GM18507 (cell line): ENCODE results near the gene ENPP1.

Experiments
- DNase-seq: peaks from one replicate; pipeline ENCODE4 v3.0.0; 2011; ENCODE audit warnings: low read depth; ENCODE audit not compliant: insufficient read length; ENCODE audit errors: extremely low spot score
- FAIRE-seq: peaks from 2 replicates; lab custom pipeline; 2011; peaks lifted over from hg19 to GRCh38; lab: Jason Lieb, UNC

Gene ENPP1

DNA sequence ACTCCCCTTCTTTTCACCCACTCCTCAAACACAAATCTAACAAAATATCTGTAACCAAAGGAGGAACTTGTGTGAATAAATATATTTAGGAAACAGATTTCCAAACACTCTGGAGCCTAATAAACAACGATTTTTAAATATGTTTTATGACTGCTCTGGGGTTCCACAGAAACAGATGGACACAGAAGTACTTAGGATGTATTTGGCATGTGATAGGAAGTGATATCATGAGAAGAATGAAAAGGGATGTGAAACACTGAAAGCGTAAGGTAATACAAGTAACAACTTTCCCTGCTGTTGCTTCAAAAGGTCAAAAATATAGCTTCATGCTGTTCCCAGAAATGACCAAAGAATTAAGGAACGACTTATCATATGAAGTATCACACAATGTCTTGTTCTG, 26.1 kb upstream of the ENPP1 start:
- FAIRE-seq (no peak), DNase-seq (no peak)

DNA sequence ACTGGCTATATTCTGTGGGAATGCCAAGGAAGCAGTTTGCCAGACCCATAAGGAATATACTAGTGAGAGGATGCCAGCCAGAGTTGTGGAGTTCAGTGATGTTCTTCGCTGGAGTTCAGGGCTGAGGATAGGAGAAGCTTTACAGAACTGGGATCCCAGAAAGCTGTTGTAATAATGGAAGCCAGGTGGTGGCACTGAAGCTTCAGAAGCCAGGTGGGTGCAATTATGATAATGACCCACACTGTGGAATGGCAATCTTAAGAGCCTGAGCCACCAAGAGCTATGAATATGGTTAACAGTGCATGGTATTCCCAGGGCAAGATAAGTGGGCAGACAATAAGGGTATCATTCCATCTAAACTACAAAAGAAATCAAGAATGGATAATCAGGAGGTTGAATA, 25.1 kb upstream of the ENPP1 start:
- DNase-seq (no peak), FAIRE-seq (no peak)

DNA sequence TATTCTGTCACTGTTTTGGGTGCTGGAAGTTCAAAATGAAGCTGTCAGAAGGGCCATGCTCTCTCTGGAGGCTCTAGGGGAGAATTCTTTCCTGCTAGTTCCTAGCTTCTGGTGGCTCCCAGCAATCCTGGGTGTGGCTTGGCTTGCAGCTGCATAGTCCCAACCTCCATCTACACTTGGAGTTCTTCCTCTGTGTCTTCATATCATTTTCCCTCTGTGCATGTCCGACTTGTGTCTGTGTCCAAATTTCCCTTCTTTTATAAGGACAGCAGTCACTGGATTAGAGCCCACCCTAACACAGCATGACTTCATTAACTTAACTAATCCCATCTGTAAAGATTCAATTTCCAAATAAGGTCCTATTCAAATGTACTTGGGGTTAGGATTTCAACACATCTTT, 23.3 kb upstream of the ENPP1 start:
- no peak for FAIRE-seq
- no peak for DNase-seq

DNA sequence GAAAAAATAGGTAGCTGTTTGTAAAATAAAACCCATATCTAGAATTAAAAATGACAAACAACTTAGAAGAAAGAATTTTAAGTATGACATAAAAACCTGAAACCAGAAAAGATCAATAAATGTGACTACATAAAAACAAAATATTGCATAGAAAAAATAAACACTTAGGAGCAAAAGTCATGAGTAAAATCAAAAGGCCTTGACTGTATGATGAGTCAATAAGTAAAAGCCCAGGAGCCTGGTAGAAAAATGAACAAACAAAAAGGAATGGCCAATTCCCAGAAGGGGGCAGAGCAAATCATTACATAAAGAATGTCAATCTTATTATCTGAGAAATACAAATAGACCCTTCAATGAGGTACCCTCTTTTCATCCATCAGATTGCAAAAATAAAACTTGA, 20.7 kb upstream of the ENPP1 start:
- FAIRE-seq (no peak), DNase-seq (no peak)

DNA sequence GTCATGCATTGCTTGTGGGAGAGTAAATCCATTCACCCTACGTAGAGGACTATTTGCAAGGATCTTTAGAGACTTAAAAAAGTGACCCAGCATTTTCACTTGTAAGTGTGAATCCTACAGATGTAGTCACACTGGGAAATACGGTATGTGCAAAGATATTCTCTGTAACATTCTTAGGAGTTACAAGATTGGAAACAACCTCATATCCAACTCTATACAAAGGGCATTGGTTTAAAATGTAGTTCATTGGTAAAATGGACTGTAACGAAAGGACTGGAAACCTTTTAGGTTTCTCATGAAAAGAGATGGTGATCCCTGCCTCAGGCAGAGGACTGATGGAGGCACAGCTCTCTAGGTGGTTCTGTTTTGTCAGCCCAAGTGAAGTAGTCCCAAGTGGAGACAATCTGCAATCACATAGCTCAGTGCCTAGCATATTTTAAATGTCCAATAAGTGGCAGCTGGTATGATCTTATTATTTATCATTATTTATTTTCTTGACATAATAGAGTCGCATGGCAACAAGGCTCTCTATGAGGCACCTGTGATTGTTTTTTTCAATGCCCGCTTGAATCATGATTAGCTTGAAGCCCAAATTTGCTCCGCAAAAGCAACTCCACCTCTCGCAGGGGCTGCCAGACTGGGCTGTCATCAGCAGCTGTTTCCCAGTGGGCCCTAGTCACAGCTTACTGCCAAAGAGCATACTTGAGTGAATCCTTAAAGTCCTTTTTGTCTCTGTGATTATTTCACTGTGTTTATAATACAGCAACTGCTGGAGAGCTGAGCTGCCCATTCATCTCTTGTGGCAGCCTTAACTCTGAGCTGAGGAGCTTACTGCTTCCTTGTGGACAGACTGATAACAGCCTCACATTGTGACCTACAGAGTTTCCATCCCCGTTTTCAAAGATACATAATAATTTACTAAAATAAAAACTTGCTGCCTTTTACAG, 19.8 kb upstream of the ENPP1 start:
- no peak for FAIRE-seq
- DNase-seq: no peak

DNA sequence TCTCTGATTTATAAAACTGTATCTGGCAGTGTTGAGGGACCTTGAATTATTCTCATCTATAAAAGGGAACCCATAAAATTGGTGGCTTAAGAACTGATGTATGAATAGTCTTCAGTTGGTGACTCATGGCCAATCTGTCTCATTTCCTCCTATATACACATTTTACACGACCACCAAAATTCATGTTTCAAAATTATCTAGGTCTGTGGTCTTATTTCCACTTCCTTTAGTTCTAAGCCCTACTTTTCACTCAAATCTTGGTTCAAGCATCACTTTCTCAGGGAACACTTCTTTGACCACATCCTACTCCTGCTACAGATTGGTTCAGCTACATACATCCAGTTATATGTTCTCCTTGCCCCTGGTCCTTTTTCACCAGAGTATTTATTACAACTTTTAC, 18.6 kb upstream of the ENPP1 start:
- no peak for DNase-seq
- FAIRE-seq: no peak

DNA sequence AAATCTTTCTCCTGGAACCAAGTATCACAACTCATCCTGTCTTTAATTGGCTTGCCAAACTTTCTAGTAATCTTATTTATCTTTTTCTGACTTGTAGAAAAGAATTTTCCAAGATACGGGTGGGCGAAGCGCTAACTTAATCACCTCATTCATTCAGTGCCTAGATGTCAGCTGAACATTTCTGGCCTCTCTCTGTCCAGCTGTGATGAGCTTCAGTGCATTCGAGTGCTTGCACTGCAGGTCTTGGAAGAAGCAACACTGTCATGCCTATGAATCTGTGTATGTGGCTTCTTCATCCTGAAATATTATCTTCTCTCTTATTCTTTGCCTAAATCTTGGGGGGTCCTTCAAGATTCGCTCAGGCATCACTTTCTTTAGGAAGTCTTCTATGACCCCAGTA, 16.3 kb upstream of the ENPP1 start:
- DNase-seq: no peak

DNA sequence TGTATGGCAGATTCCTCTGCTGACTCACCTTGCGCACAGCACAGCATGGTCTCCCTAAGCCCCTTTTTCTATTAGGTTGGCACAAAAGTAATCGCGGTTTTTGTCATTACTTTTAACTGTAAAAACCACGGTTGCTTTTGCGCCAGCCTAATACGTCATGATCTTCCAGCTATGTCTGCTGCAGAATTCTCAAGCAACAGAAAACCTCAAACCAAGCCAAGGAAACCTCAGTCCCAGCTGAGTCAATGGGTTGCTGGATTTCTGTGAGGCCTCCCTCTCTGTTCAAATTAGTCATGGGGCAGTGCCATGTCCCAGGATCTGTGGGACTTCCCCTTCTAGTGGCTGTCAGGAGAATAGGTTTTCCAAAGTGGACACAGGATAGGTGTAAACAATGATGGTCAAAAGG, 15.7 kb upstream of the ENPP1 start:
- no peak for FAIRE-seq
- no peak for DNase-seq

More for the DNA sequence above, 16.3 kb upstream of the ENPP1 start:
- FAIRE-seq: no peak

DNA sequence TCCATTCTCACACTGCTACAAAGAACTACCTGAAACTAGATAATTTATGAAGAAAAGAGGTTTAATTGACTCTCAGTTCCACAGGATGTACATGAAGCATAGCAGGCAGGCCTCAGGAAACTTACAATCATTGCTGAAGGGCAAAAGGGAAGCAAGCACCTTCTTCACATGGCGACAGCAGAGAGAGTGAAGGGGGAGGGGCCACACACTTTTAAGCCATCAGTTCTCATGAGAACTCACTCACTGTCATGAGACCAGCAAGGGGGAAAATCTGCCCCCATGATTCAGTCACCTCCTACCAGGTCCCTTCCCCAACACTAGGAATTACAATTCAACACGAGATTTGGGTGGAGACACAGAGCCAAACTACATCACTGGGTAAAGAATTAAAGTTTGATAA, 12.5 kb upstream of the ENPP1 start:
- DNase-seq: no peak
- FAIRE-seq: no peak

DNA sequence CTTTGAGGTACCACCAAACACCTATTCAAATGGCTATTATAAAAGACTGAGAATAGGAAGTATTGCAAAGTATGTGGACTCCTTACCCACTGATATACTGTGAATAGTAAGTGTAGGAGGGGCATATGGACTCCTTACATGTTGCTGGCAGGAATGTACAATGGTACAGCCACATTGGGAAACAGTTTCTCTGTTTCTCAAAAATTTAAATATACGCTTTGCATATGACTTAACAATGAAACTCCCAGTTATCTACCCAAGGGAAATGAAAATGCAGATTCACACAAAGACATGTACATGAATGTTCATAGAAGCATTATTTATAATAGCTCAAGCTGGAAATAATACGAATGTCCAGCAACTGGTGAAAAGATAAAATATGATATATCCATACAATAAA, 5.5 kb upstream of the ENPP1 start:
- DNase-seq: no peak
- FAIRE-seq: no peak

DNA sequence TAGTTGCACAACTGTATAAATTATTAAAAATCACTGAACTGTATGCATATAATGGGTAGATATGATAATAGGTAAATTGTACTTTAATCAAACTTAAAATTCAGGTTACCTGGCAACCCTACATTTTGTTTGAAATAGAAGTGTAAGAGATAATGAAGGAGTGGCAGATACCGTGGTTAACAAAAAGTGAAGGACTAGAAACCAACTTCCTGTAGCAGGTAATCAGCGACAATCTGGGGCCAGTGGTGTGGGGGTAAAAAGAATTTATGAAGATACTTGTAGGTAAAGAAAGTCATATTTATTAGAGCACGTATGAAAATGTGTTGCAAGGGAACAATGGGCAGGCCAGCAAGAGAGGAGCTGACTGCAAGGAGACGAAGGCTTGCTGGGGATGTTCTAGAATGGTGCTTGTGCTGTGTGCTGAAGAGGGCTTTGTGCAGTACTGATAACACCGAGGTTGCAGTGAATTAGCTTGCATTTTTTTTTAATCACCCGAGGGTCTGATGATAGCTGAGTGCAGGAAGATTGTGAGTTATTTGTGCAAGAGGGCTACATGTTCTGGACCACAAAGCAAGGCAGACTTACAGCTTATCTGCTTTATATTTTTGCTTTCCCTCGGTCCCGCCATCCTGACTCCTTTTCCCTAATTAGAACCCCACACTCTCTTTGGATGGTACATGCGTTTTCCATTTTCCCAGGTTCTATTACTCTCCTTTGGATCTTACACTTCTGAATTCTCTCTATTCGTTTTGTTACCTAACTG, 4.6 kb upstream of the ENPP1 start:
- FAIRE-seq (no peak), DNase-seq (no peak)

DNA sequence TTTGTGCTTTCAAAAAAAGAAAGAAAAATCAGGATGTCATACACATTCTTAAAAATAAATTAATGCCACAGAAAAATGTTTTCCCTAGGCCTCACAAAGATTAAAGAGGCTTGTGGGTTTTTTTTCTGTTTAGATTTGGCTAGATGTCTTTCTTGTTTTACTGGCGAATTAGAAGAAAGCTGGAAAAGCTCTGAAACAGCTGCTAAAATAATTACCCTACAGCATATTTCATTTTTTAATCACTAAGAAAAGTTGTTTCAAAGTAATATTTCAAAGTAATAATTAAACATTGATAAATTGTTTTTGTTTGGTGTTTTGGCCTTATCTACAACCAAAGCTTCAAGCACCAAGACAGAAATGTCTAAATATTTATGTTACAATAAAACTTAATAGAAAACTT, 3.7 kb upstream of the ENPP1 start:
- DNase-seq (no peak), FAIRE-seq (no peak)

DNA sequence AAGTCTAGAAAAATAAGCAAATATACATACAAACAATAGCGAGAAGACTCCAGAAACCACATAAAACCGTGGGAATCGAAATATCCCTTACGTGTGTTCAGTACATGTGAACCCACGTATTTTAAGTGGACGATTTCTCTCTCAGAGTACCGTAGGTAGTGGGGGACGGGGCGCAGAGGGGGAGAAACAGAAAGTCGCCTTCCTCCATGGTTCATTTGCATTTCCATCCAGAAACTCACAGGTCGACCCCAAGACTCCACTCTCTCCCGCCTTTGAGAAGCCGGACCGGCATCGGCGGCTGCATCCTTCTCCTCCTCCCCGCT, 538 bp upstream of the ENPP1 start:
- no peak for DNase-seq
- no peak for FAIRE-seq

DNA sequence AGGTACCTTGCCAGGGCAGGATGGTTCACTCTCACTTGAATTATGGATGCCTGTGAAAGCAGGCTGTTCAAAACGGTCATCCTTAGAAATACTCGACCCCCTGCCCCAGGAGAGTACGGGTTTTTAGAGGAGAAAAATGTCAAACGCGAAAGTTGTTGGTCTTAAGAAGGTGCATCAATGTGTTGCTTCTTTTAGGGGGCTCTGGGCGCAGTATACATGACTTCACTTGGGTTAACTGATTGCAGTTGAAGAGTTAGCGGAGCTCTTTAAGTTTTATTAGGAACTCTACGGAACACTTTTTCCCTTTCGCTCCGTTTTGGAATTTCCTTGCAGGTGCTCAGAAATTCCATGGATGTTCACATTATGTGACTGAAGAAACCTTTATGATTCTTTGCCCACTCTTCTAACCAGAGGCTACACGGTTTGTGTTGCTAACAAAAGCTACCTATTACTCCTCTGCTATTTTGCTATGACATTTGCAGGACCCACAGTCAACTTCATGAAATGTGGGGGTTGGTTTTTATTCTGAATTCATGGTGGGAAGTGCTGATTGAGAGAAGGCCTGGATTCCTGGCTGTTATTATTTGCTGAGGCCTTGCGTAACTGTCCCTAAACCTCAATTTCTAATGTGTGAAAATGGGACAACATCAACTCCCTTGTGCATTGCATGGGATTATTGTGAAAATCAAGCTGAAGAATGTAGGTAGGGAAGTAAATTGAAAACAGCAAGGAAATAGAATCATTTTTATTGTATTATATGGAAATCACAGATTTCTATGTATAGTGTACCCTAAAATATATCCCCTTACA, 845 bp downstream of the ENPP1 start:
- peak; percentile 38 for FAIRE-seq
- no peak for DNase-seq

DNA sequence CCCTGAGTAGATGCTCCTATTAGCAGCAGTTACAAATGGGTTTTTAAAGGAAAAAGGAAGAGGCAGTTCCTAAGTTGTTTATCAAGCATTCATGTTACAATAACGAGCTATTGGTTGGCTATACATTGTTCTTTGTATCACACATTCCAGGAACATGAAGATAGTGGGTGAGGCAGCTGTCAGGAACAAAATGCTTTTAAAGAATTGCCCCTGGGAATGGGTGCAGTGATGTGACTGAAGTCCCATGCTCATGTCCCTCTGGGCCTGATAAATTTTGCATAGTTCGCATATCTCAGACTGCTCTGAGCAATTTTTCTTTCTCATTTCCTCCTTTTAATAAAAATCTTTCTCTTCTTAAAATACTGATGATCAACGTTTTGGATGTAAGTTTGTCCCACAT, 3.7 kb downstream of the ENPP1 start:
- no peak for FAIRE-seq
- DNase-seq: no peak

DNA sequence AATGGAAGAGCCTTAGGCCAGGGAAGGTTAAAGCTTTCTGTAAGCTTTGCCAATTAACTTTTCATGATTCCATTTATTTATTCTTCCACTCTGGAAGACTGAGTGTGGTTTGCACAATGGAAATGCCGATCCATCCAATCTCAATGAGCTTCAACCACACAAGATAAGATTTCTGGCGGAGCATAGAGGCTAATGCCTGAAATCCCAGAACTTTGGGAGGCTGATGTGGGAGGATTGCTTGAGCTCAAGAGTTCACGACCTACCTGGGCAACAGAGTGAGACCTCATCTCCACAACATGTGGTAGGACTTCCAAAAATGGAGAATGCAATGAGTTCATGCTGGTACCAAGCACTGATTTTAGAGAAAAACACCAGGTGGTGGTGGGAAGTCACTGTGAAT, 6.2 kb downstream of the ENPP1 start:
- DNase-seq (no peak), FAIRE-seq (no peak)

DNA sequence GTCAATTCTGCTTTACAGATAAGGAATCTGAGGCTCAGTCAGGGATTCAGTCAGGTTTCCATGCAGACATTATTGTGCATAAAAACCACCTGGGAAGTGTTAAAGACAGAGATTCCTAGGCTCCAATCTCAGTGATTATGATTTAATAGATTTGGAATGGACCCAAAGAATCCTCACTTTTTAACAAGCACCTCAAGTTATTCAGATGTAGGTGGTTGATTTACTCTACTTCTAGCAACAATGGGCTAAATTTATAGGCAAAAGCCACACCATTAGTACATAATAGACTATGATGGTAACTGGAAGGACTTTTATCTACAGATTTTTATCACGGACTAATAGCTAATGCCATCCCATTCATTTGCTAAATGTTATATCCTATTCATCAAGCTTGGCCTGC, 9.0 kb downstream of the ENPP1 start:
- no peak for FAIRE-seq
- no peak for DNase-seq

DNA sequence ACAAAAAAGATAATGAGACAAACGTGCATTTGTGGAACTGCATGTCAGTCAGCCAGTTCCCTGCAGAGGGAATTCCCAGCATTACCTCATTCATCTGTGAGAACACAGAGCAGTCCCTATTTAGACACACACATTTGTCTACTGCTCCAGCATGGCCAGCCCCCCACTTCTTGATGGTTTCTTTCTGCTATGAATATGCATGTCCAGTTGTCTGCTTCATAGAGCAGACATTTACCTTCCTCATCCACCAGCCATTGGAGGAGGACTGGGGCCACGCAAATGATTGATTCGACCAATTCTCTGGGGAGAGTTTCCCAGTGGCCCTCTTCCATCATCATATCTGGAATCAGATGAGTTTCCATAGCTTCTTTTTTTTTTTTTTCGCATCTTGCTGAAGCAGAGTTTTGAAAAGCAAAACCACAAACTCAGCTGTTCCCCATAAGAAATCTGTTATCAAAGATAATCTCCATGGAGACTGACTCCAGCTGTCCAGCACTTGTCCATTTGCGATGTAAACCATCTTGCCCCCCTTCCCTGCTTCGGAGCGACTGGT, 11.8 kb downstream of the ENPP1 start:
- FAIRE-seq: no peak
- no peak for DNase-seq

DNA sequence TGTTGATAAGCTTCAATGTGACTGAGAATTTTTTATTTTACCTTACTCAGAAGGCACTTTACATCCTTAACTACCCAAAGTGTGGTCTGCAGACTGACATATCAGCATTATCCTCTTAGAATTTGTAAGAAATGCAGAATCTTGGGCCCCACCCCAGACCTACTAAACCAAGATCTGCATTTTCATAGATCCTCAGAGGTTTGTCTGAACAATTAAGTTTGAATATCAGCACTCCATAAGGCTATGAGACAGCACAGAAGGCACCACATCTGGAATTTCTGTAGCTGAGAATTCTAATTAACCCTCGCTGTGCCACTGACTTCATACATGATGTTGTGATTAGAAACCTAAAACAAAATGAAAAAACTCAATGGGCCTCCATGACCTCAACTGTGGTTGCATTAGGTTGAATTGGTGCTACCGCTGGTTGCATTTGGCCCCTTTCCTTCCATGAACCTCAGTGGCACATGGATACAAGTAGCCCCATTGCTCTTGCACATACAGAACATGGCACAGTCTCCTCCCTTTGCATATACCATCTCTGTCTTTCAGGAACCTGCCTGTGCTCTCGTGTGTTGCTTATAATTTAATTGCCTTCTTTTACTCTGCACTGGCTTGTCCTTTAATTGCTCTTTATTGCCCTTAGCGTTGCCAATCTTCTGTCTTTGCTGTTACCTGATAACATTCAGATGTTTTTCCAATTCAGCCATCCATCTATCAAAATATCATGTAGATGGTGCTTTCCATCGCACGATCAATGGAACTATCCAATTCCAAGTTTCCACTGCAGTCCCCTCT, 13.4 kb downstream of the ENPP1 start:
- no peak for FAIRE-seq
- no peak for DNase-seq
